Skeletal muscle cell (primary cell): ENCODE results near the gene MYBPHL.

Experiments
- DNase-seq: peaks from one replicate; pipeline ENCODE4 v3.0.0-alpha.2; 2010; ENCODE audit warnings: low read depth
- H3K4me3 ChIP-seq: 2 replicates; pipeline ENCODE4 v1.5.1; 2011; ENCODE audit warnings: low read depth, mild to moderate bottlenecking, control low read depth, low read length, moderate library complexity

MYBPHL gene

DNA sequence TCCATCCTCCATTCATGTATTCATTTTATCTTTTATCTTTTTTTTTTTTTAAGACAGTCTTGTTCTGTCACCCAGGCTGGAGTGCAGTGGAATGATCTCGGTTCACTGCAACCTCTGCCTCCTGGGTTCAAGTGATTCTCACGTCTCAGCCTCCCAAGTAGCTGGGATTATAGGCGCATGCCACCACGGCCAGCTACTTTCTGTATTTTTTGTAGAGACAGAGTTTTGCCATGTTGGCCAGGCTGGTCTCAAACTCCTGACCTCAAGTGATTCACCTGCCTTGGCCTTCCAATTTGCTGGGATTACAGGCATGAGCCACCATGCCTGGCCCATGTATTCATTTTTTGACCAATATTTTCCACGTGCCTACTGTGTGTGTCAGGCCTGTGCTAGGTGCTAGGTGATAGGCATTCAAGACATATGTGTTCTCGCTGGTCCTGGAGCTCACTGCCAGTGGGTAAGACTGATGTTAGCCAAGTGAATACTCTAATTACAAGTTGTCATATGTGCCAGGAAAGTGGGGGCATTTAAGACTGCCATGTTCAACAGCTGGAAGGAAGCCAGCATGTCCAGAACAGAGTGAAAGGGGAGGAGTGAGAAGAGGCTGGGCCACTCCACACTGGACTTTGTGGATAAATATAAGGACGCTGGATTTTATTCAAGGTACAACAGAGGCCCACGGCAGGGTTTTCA, 62.8 kb downstream of the MYBPHL start:
- H3K4me3 ChIP-seq, result no peak overlapping the region
- DNase-seq, result no peak

DNA sequence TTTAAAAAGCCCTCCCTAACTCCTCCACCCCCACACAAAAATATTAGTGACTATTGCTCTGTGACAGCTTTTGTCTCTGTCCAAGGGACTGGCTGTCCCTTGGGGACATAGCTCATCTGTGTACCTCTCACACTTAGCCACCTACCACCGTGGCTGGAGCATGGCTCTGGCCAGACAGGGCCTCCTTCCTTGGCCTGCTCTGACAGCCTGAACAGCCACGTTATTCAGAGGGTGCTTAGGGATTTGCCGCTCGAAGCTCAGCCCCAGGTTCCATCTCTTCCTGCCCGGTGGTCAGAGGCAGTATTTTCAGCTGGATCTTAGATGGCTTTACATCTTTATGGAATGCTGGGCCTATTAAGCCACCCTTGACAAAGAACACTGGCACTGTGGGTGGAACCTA, 63.6 kb downstream of the MYBPHL start:
- H3K4me3 ChIP-seq, result no peak overlapping the region
- DNase-seq, result no peak

DNA sequence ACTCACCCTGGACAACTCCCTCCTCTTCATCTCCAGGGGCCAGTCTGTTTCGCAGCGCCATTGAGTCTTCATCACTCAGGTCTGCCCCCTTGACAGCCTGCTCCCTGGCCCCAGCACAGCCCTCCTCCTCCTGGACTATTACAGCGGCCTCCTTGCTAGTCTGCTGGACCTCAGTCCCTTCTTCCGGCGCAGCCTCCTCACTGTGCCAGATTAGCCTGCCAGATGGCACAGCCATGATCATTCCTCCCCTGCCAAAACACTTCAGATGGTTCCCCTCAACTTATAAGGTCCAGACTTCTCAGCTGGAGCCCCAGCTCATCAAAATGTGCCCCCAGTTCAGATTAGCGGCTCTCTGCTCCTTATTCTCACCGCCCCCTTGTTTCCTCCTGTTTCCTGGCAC, 64.4 kb downstream of the MYBPHL start:
- DNase-seq, result no peak
- H3K4me3 ChIP-seq, result no peak overlapping the region
